ENCODE data around the gene EQTN. TPM values are rescaled to one million over a fixed set of nuclear protein-coding genes. Genes with fewer than 3 reads are reported as not detected.
"Not testable (repeated sequence)": the region's sequence is repeated elsewhere in the genome, so short reads cannot be mapped to it uniquely, and the experiment has no call there.

The EQTN gene
- total and polyA plus RNA-seq, 9 donors, result 0.23 to 2.3 (median 0.99) TPM; not detected in 1

GRCh38 chr9:27260789-27261516, 36.0 kb downstream of the EQTN start:
- DNase-seq, result no peak
- Histone ChIP-seq H3K36me3 (no peaks in the 10 kb centered on the region), H3K9me3 (no peaks in the 10 kb centered on the region), H3K4me1 (ENCODE audit: insufficient read depth) (no peaks in the 10 kb centered on the region), H3K4me3 (no peak overlapping the region), H3K27me3 (no peaks in the 10 kb centered on the region), H3K27ac (no peak overlapping the region)
- TF ChIP-seq POLR2A (IDR thresholded peaks at IDR 0.05), result no peak
- TF ChIP-seq EP300 (IDR thresholded peaks at IDR 0.05), result no peak
- TF ChIP-seq CTCF (IDR thresholded peaks at IDR 0.05), result no peak
- intact Hi-C loops (cut with DNase I), result no loop called here
- 80 to 87% (median 80%) methylated on average over 8 of the region's 8 CpGs for WGBS, 3 donors

GRCh38 chr9:27258662-27259061, 38.3 kb downstream of the EQTN start:
- 92 to 94% (median 94%) methylated on average over 7 of the region's 7 CpGs for WGBS, 3 donors
- Histone ChIP-seq H3K4me1 (ENCODE audit: insufficient read depth) (no peaks in the 10 kb centered on the region), H3K27me3 (no peaks in the 10 kb centered on the region), H3K27ac (no peak overlapping the region), H3K9me3 (no peaks in the 10 kb centered on the region), H3K4me3 (no peak overlapping the region), H3K36me3 (no peaks in the 10 kb centered on the region)
- TF ChIP-seq CTCF (IDR thresholded peaks at IDR 0.05) (no peak), EP300 (IDR thresholded peaks at IDR 0.05) (no peak), POLR2A (IDR thresholded peaks at IDR 0.05) (no peak)
- intact Hi-C loops (cut with DNase I), result no loop called here
- no peak for DNase-seq

- intact Hi-C loops (cut with DNase I), result no loop called here
- no peaks in the 10 kb centered on the region for H3K27me3 ChIP-seq
- no peak for DNase-seq
- H3K9me3 ChIP-seq, result no peaks in the 10 kb centered on the region
- H3K36me3 ChIP-seq, result no peaks in the 10 kb centered on the region
- TF ChIP-seq POLR2A (IDR thresholded peaks at IDR 0.05), result no peak
- TF ChIP-seq CTCF (IDR thresholded peaks at IDR 0.05), result no peak
- no peak for TF ChIP-seq EP300 (IDR thresholded peaks at IDR 0.05)
- H3K27ac ChIP-seq, result no peak overlapping the region
- no peak overlapping the region for H3K4me3 ChIP-seq
- no peaks in the 10 kb centered on the region for H3K4me1 ChIP-seq (ENCODE audit: insufficient read depth)
Observed at GRCh38 chr9:27248702-27249101, 48.2 kb downstream of the EQTN start.

GRCh38 chr9:27247756-27248155, 49.2 kb downstream of the EQTN start:
- intact Hi-C loops (cut with DNase I), result no loop called here
- no peak for TF ChIP-seq CTCF (IDR thresholded peaks at IDR 0.05)
- TF ChIP-seq EP300 (IDR thresholded peaks at IDR 0.05), result no peak
- TF ChIP-seq POLR2A (IDR thresholded peaks at IDR 0.05), result no peak
- H3K4me3 ChIP-seq, result no peak overlapping the region
- no peaks in the 10 kb centered on the region for H3K27me3 ChIP-seq
- no peaks in the 10 kb centered on the region for H3K4me1 ChIP-seq (ENCODE audit: insufficient read depth)
- no peak overlapping the region for H3K27ac ChIP-seq
- H3K36me3 ChIP-seq, result no peaks in the 10 kb centered on the region
- H3K9me3 ChIP-seq, result no peaks in the 10 kb centered on the region
- DNase-seq, result no peak
- WGBS, 3 donors, result 23 to 28% (median 27%) methylated on average over 2 of the region's 2 CpGs

GRCh38 chr9:27239648-27240047, 57.3 kb downstream of the EQTN start:
- H3K27ac ChIP-seq; H3K4me3 ChIP-seq; H3K9me3 ChIP-seq; H3K27me3 ChIP-seq; H3K4me1 ChIP-seq (ENCODE audit: insufficient read depth); H3K36me3 ChIP-seq; intact Hi-C loops (cut with DNase I); DNase-seq: not testable (repeated sequence)
- WGBS, 3 donors, result 81 to 92% (median 86%) methylated on average over 11 to 12 of the region's 12 CpGs

Data from ovary (tissue), 9 donors.